Activated T-cell treated with anti-CD3 and anti-CD28 coated beads, Interleukin-2, amount 50 U/mL, for 4 hours (primary cell): Measurements from ENCODE around the gene OR4K2. TPM values are rescaled to one million over a fixed set of nuclear protein-coding genes. Genes with fewer than 3 reads are reported as not detected.
"Not testable (repeated sequence)": the region's sequence is repeated elsewhere in the genome, so short reads cannot be mapped to it uniquely, and the experiment has no call there.

Experiments used
- ATAC-seq, 2 donors: fragments of 200-7000 bp; cut with Tn5 transposase; one replicate each; pipeline ENCODE4 v1.10.0; 2021
- DNase-seq: peaks from one replicate; pipeline ENCODE4 v3.0.0-alpha.2; 2020
- H3K27me3 Mint-ChIP-seq: one replicate; pipeline ENCODE4 v1.8.0; 2021; ENCODE audit warnings: low read depth, mixed read lengths
- H3K36me3 Mint-ChIP-seq: one replicate; pipeline ENCODE4 v1.8.0; 2022; ENCODE audit warnings: mixed read lengths; ENCODE audit not compliant: insufficient read depth
- H3K4me1 Mint-ChIP-seq: one replicate; pipeline ENCODE4 v1.8.0; 2021; ENCODE audit warnings: low read depth, mixed read lengths
- H3K4me3 Mint-ChIP-seq: one replicate; pipeline ENCODE4 v1.8.0; 2021; ENCODE audit warnings: mild to moderate bottlenecking, moderate library complexity, mixed read lengths
- H3K9me3 Mint-ChIP-seq: one replicate; pipeline ENCODE4 v1.8.0; 2021; ENCODE audit warnings: mixed read lengths
- total RNA-seq, 3 donors: library from RNA; stranded (reverse); gene quantifications; one replicate each; pipeline ENCODE4 v1.2.1, GENCODE V29; 2021

Gene OR4K2, protein sequence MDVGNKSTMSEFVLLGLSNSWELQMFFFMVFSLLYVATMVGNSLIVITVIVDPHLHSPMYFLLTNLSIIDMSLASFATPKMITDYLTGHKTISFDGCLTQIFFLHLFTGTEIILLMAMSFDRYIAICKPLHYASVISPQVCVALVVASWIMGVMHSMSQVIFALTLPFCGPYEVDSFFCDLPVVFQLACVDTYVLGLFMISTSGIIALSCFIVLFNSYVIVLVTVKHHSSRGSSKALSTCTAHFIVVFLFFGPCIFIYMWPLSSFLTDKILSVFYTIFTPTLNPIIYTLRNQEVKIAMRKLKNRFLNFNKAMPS
- not detected for total RNA-seq

DNA sequence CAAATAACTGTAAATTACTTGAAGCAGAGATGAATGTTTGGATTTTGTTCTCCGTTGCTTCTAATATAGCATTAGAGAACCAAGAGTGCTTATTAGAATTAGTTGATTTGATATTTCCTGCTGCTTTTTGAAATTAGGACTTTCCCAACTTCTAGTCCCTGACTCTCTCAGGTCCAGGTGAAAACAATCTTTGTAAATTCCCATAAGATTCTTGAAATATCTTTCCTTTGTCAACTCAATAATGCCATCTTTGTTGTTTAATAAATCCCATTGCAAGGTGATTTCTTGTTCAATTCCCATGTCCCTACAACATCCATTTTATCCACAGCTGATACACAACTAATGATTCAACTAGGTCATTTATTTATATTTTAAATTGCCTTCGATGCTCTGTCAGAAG lies at the start of gene OR4K2:
OR4K2 (plus strand) TSS at position 301 of the 400 bp plus-strand sequence. CDS start 1,126 bp downstream, outside the sequence.
- no peaks in the 10 kb centered on the region for H3K9me3 Mint-ChIP-seq
- H3K4me1 Mint-ChIP-seq = no peaks in the 10 kb centered on the region
- no peaks in the 10 kb centered on the region for H3K36me3 Mint-ChIP-seq
- DNase-seq (no peak), ATAC-seq (no peak)
- no peak within 1 kb of the TSS for H3K4me3 Mint-ChIP-seq
- H3K27me3 Mint-ChIP-seq = no peaks in the 10 kb centered on the region

DNA sequence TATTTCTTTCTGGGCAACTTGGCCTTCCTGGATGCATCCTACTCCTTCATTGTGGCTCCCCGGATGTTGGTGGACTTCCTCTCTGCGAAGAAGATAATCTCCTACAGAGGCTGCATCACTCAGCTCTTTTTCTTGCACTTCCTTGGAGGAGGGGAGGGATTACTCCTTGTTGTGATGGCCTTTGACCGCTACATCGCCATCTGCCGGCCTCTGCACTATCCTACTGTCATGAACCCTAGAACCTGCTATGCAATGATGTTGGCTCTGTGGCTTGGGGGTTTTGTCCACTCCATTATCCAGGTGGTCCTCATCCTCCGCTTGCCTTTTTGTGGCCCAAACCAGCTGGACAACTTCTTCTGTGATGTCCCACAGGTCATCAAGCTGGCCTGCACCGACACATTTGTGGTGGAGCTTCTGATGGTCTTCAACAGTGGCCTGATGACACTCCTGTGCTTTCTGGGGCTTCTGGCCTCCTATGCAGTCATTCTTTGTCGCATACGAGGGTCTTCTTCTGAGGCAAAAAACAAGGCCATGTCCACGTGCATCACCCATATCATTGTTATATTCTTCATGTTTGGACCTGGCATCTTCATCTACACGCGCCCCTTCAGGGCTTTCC lies 47.2 kb upstream of the OR4K2 start:
- H3K27me3 Mint-ChIP-seq, ATAC-seq, H3K36me3 Mint-ChIP-seq, H3K4me3 Mint-ChIP-seq, H3K4me1 Mint-ChIP-seq, H3K9me3 Mint-ChIP-seq, DNase-seq: not testable (repeated sequence)

DNA sequence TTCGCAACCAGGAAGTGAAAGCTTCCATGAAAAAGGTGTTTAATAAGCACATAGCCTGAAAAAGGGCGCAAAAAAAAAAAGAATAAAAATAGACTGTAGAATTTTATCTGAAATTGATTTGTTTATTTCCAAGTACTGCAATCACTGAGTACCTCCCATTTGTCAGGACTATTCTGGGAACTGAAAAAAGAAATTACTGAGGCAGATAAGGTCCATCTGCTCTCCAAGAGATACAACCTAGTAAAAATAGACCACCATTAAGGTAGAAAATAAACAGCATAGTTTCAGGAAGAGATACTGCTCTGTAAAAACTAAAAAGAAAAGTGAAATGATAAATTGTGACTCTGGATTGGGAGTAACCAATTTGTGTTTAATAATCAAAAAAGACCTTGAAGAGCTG lies 46.6 kb upstream of the OR4K2 start:
- peaks cover 3% of the 10 kb centered on the region for H3K9me3 Mint-ChIP-seq
- DNase-seq = no peak
- no peaks in the 10 kb centered on the region for H3K27me3 Mint-ChIP-seq
- no peaks in the 10 kb centered on the region for H3K36me3 Mint-ChIP-seq
- no peak for ATAC-seq
- H3K4me3 Mint-ChIP-seq = no peak overlapping the region
- H3K4me1 Mint-ChIP-seq = no peaks in the 10 kb centered on the region

DNA sequence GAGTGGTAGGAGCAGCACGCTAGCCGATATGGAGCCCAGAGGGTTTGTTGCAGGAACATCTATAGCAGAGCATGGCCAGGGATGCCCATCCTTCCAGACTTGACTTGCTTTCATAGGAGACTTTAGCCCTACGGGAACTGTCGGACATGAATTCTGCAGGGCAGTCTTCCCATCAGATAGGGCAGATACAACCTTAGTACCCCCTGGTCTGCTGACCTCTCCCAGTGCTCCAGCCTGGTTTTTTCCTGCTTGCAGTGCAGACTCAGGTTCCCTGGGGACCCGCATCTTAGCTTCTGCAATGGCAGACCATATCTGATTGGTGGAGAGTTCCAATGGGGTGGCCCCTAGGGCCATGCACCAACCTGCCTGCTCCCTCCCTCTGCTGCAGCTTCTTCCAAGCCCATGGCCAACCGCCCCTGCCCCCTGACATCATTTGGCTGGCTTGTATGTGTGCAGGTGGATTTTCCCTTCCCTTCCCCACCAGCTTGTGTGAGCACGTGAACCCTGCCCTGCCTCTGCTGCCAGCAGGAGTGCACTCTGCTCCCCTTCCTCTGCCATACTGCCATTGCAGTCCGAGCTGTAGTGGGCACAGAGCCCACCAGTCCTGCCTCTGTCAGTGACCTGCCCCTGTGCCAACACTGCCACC lies 40.6 kb upstream of the OR4K2 start:
- not testable (repeated sequence) for H3K9me3 Mint-ChIP-seq, H3K27me3 Mint-ChIP-seq, H3K4me1 Mint-ChIP-seq, DNase-seq, H3K36me3 Mint-ChIP-seq, ATAC-seq, H3K4me3 Mint-ChIP-seq

DNA sequence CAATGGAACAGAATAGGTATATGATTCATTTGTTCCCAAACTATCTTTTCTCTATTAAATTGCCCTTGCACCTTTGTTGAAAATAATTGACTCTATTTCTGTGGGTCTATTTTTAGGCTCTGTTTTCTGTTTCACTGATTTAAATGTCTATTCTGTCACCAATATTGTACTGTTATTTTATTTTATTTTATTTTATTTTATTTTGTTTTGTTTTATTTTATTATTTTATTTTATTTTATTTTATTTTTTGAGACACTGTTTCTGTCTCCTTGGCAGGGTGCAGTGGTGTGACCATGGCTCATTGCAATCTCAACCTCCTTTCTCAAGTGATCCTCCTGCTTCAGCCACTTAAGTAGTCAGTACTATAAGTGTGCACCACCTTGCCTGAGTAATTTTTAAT lies 36.5 kb upstream of the OR4K2 start:
- ATAC-seq = no peak
- no peak overlapping the region for H3K4me3 Mint-ChIP-seq
- H3K36me3 Mint-ChIP-seq = no peaks in the 10 kb centered on the region
- H3K27me3 Mint-ChIP-seq = peaks cover under 1% of the 10 kb centered on the region
- DNase-seq = no peak
- no peaks in the 10 kb centered on the region for H3K4me1 Mint-ChIP-seq
- no peaks in the 10 kb centered on the region for H3K9me3 Mint-ChIP-seq

DNA sequence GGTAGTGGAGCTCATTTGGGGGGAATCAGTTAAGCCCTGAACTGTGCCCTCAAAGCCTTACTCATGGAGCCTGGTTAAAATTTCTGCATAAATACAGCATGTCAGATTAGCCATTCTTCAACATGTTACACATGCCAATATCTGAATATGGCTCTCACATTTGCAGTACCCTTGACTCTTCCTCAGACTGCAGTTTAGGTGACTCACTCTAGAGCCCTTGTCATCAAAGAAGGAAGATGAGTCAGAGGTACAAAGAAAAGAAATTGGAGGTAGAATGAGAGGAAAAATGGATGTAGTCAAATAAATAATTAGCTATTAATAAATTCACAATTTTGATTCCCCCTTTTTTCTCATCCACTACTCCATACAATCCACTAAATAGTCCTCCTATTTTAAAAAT lies 23.6 kb upstream of the OR4K2 start:
- peaks cover 3% of the 10 kb centered on the region for H3K27me3 Mint-ChIP-seq
- H3K4me3 Mint-ChIP-seq = no peak overlapping the region
- ATAC-seq (peak in 1 of 2 donors; percentile 40), DNase-seq (no peak)
- no peaks in the 10 kb centered on the region for H3K4me1 Mint-ChIP-seq
- H3K9me3 Mint-ChIP-seq = peaks cover 3% of the 10 kb centered on the region
- H3K36me3 Mint-ChIP-seq = no peaks in the 10 kb centered on the region

DNA sequence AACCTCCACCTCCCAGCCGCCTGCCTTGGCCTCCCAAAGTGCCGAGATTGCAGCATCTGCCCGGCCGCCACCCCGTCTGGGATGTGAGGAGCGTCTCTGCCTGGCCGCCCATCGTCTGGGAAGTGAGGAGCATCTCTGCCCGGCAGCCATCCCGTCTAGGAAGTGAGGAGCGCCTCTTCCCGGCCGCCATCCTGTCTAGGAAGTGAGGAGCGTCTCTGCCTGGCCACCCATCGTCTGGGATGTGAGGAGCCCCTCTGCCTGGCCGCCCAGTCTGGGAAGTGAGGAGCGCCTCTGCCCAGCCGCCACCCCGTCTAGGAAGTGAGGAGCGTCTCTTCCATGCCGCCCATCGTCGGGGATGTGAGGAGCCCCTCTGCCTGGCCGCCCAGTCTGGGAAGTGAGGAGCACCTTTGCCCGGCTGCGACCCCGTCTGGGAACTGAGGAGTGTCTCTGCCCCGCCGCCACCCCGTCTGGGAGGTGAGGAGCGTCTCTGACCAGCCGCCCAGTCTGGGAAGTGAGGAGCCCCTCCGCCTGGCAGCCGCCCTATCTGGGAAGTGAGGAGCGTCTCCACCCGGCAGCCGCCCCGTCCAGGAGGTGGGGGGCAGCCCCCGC lies 8.8 kb upstream of the OR4K2 start:
- DNase-seq, H3K27me3 Mint-ChIP-seq, H3K4me1 Mint-ChIP-seq, H3K9me3 Mint-ChIP-seq, H3K4me3 Mint-ChIP-seq, H3K36me3 Mint-ChIP-seq, ATAC-seq: not testable (repeated sequence)

DNA sequence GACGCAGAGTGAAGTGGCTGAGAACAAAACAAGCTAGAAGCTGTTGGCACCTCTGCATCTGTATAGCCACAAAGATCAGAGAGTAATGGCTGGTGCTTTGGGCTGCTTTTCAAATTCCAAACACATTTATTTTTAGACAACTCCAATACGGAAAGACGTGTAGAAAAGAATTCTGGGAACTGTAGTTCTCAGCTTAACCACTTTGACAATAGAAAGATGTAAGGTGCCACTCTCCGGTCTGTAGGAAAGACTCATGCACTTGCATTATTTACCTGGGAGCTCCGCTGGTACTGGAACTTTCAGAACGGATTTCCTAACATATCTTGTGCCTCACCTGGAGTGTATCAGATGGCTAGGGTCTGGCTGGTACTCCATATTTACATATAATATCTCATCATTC lies 1.8 kb upstream of the OR4K2 start:
- DNase-seq (no peak), ATAC-seq (no peak)
- no peak overlapping the region for H3K4me3 Mint-ChIP-seq

DNA sequence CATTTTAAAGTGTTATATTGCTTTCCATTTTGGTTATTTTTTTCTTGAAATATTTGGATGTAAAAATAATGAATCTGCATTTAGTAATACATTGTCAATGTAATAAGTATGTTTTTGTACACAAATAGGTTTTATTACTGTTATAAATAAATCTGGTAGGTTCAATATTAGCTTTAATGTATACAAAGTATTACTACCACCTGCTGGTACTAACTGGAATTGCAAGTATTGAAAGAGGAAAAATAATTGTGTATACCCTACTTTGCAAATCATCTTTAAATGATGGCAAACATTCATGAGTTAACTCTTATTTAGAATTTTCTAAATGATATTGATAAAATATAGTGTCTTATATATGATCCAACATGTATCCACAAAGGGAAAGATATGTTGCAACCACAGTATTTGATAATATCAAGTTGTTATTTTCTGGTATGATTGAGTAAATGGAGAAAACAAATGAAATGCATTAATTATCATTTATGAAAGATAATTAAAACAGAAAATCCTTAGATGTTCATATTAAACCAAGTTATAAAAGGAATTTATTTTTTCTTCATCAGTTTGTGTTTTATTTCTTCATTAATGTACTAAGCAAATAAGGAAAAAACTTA lies 3.2 kb downstream of the OR4K2 start:
- ATAC-seq = no peak
- Mint-ChIP-seq H3K4me1 (no peaks in the 10 kb centered on the region), H3K36me3 (no peaks in the 10 kb centered on the region), H3K4me3 (no peak overlapping the region), H3K9me3 (no peaks in the 10 kb centered on the region), H3K27me3 (no peaks in the 10 kb centered on the region)
- DNase-seq = no peak

More for the DNA sequence above, 1.8 kb upstream of the OR4K2 start:
- Mint-ChIP-seq H3K9me3 (no peaks in the 10 kb centered on the region), H3K4me1 (no peaks in the 10 kb centered on the region), H3K27me3 (no peaks in the 10 kb centered on the region), H3K36me3 (no peaks in the 10 kb centered on the region)

DNA sequence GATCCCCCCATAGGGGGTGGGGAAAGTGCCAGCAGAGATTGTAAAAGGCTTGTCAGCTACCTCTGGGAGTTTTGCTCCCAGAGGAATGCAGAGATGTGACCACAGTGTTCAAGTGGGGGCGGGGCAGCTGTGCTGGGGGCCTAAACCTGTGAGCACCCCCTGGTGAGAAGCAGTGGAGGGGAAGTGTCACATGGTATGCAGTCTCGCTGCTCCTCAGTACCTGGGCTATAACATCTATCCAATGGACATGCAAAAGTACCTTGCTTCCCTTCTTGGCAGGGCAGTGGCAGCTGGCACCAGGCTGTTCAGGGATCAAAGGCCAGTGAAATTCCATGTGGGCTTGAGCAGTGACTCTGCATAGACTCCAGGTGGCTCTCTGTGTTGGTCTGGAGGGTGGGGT lies 20.3 kb downstream of the OR4K2 start:
- peaks cover 1% of the 10 kb centered on the region for H3K36me3 Mint-ChIP-seq
- ATAC-seq = no peak
- peaks cover 33% of the 10 kb centered on the region for H3K9me3 Mint-ChIP-seq
- peaks cover 3% of the 10 kb centered on the region for H3K27me3 Mint-ChIP-seq
- no peak for DNase-seq
- no peak overlapping the region for H3K4me3 Mint-ChIP-seq
- no peaks in the 10 kb centered on the region for H3K4me1 Mint-ChIP-seq

DNA sequence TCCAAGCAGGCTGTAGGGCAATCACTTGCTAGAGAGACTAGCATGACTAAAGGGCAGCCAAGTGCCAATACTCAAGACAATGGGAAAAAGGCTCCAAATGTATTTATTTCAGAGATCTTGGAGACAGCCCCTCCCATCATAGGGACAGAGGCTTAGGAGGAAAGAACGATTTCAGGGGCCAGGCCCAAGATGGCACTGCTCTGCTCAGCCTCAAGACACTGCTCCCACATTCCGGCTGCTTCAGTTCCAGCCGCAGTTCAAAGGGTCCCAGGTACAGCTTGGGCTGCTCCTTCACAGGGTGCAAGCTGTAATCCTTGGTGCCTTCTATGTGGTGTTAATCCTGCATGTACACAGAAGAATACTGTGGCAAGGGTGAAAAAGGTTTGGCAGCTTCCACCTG lies 26.1 kb downstream of the OR4K2 start:
- Mint-ChIP-seq H3K9me3 (peaks cover 21% of the 10 kb centered on the region), H3K27me3 (no peaks in the 10 kb centered on the region), H3K4me3 (no peak overlapping the region), H3K36me3 (no peaks in the 10 kb centered on the region), H3K4me1 (no peaks in the 10 kb centered on the region)
- ATAC-seq = no peak
- DNase-seq = no peak

DNA sequence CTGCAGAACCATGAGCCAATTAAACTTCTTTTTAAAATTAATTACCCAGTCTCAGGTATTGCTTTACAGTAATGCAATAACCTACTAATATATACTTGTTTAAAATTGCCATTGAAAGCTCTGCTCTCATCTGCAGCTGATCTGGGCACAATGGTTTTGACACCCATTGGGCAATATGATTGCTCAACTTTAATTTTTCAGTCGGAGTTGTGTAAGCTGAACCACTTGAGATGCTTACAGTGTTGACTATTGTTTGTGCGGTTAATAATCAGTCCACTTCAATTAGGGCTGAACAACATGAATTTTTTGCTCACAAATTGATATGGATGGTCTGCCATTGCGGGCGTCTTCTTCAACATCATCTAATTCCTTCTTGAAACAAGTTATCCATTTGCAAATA lies 27.5 kb downstream of the OR4K2 start:
- no peaks in the 10 kb centered on the region for H3K36me3 Mint-ChIP-seq
- H3K9me3 Mint-ChIP-seq = peaks cover 9% of the 10 kb centered on the region
- H3K27me3 Mint-ChIP-seq = no peaks in the 10 kb centered on the region
- DNase-seq (no peak), ATAC-seq (no peak)
- H3K4me1 Mint-ChIP-seq = no peaks in the 10 kb centered on the region
- no peak overlapping the region for H3K4me3 Mint-ChIP-seq

DNA sequence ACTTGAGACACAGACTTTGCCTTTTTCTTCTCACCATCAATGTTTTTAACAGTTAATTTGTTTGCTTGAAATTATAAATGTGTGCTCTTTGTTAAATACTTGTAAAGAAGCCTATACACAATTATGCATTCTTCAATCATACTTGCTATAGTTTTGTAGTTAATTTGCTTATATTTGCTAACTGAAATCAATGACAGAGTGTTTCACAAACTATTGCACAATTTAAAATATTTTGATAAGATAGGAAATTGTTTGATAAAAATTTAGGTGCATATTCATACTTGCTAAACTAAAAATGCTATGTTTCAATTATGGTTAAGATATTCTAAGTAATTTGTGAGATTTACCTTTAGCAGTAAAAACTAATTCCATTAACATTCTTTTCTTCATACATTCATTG lies 31.7 kb downstream of the OR4K2 start:
- DNase-seq = no peak
- Mint-ChIP-seq H3K9me3 (peaks cover 2% of the 10 kb centered on the region), H3K4me3 (no peak overlapping the region), H3K4me1 (no peaks in the 10 kb centered on the region), H3K27me3 (peaks cover 5% of the 10 kb centered on the region), H3K36me3 (no peaks in the 10 kb centered on the region)
- no peak for ATAC-seq

DNA sequence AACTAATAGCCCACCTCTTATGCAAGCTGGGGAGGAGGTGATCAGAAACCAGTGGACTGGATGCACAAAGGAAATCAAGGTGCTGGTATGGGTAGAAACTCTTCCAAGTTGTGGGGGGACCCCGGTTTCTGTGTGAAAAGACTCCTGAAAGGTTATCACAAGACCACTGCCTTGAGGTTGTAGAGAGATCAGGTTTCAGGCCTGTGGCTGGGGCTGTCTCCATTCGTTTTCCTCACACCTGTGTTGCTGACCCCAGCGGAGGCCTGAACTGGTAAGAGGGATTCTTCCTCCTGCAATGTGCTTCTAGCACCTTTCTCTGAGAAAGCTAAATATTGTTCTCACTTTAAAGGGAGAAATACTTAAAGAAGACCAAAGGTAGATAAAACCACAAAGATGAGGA lies 36.2 kb downstream of the OR4K2 start:
- Mint-ChIP-seq H3K36me3 (no peaks in the 10 kb centered on the region), H3K27me3 (peaks cover 7% of the 10 kb centered on the region), H3K4me3 (no peak overlapping the region), H3K4me1 (no peaks in the 10 kb centered on the region), H3K9me3 (peaks cover 6% of the 10 kb centered on the region)
- DNase-seq (no peak), ATAC-seq (no peak)
